Thyroid gland (tissue), 4 donors: ENCODE measurements around the gene TMIGD2.

ENCODE experiments used
- POLR2A ChIP-seq, 2 donors: fragments of 450-650 bp; IDR thresholded peaks; one replicate each; pipeline ENCODE4 v1.6.1; 2017; ENCODE audit warnings: antibody characterized with exemption in 2 of 2, mild to moderate bottlenecking in 2 of 2, moderate library complexity in 1 of 2
- TF ChIP-seq, protein P1 (sequence below), 6 experiments: fragments of 200-600 bp in 3 of 6; fragments of 450-650 bp in 3 of 6; sonication (generic) in 3 of 6; IDR thresholded peaks; one replicate each; pipeline ENCODE4 v1.5.1; 2016 to 2019; ENCODE audit warnings: antibody characterized with exemption in 6 of 6, mild to moderate bottlenecking in 2 of 6, inconsistent platforms in 1 of 6, moderate library complexity in 1 of 6

DNA sequence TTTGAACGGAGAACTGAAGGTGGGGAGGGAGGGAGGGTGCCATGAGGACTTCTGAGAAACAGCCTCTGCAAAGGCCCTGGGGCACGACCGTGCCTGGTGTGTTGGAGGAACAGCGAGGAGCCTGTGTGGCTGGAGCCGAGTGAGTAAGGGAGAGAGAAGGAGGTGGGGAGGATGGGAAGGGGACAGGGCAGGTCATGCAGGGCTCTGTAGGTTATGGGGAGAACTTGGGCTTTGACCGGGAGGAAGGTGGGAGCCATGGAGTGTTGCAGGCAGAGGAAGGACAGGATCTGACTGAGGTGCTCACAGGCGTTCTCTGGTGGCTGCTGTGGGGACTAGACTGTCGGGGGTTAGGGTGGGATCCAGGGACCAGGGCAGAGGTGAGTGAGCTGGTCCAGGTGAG, 47.9 kb upstream of the TMIGD2 start:
- TF ChIP-seq, protein P1, sequence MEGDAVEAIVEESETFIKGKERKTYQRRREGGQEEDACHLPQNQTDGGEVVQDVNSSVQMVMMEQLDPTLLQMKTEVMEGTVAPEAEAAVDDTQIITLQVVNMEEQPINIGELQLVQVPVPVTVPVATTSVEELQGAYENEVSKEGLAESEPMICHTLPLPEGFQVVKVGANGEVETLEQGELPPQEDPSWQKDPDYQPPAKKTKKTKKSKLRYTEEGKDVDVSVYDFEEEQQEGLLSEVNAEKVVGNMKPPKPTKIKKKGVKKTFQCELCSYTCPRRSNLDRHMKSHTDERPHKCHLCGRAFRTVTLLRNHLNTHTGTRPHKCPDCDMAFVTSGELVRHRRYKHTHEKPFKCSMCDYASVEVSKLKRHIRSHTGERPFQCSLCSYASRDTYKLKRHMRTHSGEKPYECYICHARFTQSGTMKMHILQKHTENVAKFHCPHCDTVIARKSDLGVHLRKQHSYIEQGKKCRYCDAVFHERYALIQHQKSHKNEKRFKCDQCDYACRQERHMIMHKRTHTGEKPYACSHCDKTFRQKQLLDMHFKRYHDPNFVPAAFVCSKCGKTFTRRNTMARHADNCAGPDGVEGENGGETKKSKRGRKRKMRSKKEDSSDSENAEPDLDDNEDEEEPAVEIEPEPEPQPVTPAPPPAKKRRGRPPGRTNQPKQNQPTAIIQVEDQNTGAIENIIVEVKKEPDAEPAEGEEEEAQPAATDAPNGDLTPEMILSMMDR (IDR thresholded peaks at IDR 0.05): no peak
- TF ChIP-seq POLR2A (IDR thresholded peaks at IDR 0.05): no peak
